GM12878 (cell line): ENCODE data around the gene IGF1R. TPM values are rescaled to one million over a fixed set of nuclear protein-coding genes. Genes with fewer than 3 reads are reported as not detected.

Source experiments
- BCLAF1 ChIP-seq: fragments of 450-650 bp; IDR thresholded peaks from 2 replicates; pipeline ENCODE4 v1.6.1; 2017; ENCODE audit warnings: antibody characterized with exemption, mild to moderate bottlenecking, moderate library complexity
- CUX1 ChIP-seq: IDR thresholded peaks from 2 replicates; pipeline ENCODE4 v1.6.1; 2012; ENCODE audit warnings: improper control_type of control experiment, low read depth, low read length; ENCODE audit not compliant: insufficient replicate concordance
- FOS ChIP-seq: IDR thresholded peaks from 3 replicates; pipeline ENCODE4 v1.6.1; 2011; ENCODE audit warnings: borderline replicate concordance; ENCODE audit not compliant: insufficient read length; ENCODE audit errors: extremely low read depth
- HDGF ChIP-seq: fragments of 450-650 bp; IDR thresholded peaks from 2 replicates; pipeline ENCODE4 v1.6.1; 2016; ENCODE audit warnings: antibody characterized with exemption
- IKZF1 ChIP-seq: fragments of 450-650 bp; conservative IDR thresholded peaks from 2 replicates; pipeline ENCODE4 v1.6.1; 2017; ENCODE audit warnings: antibody characterized with exemption, mild to moderate bottlenecking
- MYB ChIP-seq: fragments of 150-350 bp; IDR thresholded peaks from 2 replicates; pipeline ENCODE4 v1.6.1; 2014; ENCODE audit warnings: mild to moderate bottlenecking, low read depth, low read length, borderline replicate concordance
- PAX5 ChIP-seq: IDR thresholded peaks from 2 replicates; pipeline ENCODE4 v1.6.1; 2011; ENCODE audit warnings: low read depth, low read length, borderline replicate concordance
- PML ChIP-seq: IDR thresholded peaks from 2 replicates; pipeline ENCODE4 v1.6.1; 2012; ENCODE audit warnings: low read length, inconsistent platforms
- RB1 ChIP-seq: fragments of 450-650 bp; formaldehyde crosslinking; IDR thresholded peaks from 2 replicates; pipeline ENCODE4 v1.6.1; 2017; ENCODE audit warnings: mild to moderate bottlenecking, borderline replicate concordance
- SRF ChIP-seq, 2 experiments: IDR thresholded peaks; 2 replicates each; pipeline ENCODE4 v1.6.1; 2011; ENCODE audit warnings: low read depth in 2 of 2, low read length in 2 of 2, mild to moderate bottlenecking in 1 of 2, moderate library complexity in 1 of 2
- TCF7 ChIP-seq: IDR thresholded peaks from 2 replicates; pipeline ENCODE4 v1.6.1; 2014; ENCODE audit warnings: antibody characterized with exemption, borderline replicate concordance
- WRNIP1 ChIP-seq: IDR thresholded peaks from 2 replicates; pipeline ENCODE4 v1.6.1; 2011; ENCODE audit warnings: low read depth, low read length, improper control_type of control experiment, borderline replicate concordance
- YY1 ChIP-seq: IDR thresholded peaks from 2 replicates; pipeline ENCODE4 v1.6.1; 2011; ENCODE audit warnings: low read depth, mild to moderate bottlenecking, low read length
- polyA plus RNA-seq, 11 experiments: library from polyadenylated mRNA; depleted of rRNA in 4 of 11; unstranded in 6 of 11; stranded (reverse) in 5 of 11; fragments of >200 nt; fragmentation: Nextera tagmentation in 4 of 11; fragmentation: Illumina TruSeq in 1 of 11; extraction: Ambion mirVana in 4 of 11; extraction: Trizol in 1 of 11; gene quantifications; 1 replicate in 1 of 11; 2 replicates in 10 of 11; pipeline versions ENCODE4 v1.2.1 to v1.2.3, GENCODE V29; 2011 to 2016; ENCODE audit warnings: inconsistent platforms in 2 of 11, missing spikeins in 2 of 11, low read depth in 1 of 11
- total RNA-seq, 4 experiments: library from RNA; depleted of rRNA in 3 of 4; stranded (reverse); fragments of >200 nt in 3 of 4; fragmentation: Illumina TruSeq in 1 of 4; extraction: Trizol in 1 of 4; gene quantifications; 2 replicates each; pipeline versions ENCODE4 v1.2.1 to v1.2.3, GENCODE V29; 2013 to 2021
- TF ChIP-seq, protein P1 (sequence below): IDR thresholded peaks from 2 replicates; pipeline ENCODE4 v1.6.1; 2012; ENCODE audit warnings: low read depth, low read length, improper control_type of control experiment
- TF ChIP-seq, protein P2 (sequence below): fragments of 450-650 bp; formaldehyde crosslinking; IDR thresholded peaks from 2 replicates; pipeline ENCODE4 v1.4.0; 2022; ENCODE audit warnings: mild to moderate bottlenecking, moderate library complexity

Gene IGF1R
- total and polyA plus RNA-seq, 10 of the 15 experiments (the other 5 are each of a cell fraction or from before 2014, with no cell fraction given) = 0.03 to 2.7 (median 0.66) TPM

DNA sequence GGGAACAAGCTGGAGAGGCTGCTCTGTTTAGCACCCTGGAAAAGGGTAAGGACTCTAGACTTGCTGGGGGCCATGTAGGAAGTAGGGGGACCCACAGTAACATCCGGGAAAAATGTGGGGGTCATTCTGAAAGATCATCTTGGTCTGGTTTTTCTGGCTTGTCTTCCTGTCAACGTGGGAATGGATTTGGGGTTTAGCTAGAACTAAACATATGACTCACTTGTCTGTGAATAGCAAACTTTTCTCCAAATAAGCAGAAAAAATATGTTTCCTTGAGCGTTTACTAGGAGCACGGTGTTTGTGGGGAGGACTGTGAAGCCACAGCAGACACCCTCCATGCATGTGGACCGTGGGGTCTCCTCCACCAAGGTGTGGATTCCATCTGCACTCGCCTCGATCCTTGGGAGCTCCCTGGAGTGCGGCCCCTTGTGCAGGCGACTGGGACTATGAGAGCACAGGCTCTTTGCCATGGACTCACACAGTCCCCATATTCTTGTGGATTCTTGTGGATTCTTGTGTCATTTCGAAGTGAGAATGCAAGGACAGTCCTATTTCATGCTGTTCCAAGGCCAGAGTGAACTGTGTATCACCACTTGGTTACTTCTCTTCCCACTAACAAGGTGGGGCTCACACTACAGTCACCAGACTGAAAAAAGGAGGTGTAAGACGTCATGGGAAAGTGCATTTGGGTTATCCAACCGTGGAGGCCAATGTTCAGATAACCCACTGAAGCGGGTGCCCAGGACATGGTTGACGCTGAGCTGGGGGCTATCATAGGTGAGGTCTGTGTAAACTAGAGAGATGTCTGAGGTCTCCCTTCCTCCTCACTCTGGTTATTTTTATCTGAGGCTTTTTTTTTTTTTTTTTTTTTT lies 333.7 kb downstream of the IGF1R start (continued):
- TF ChIP-seq SRF (IDR thresholded peaks at IDR 0.05; ENCODE audit: low read depth in 2 of 2, low read length in 2 of 2) (no peak), WRNIP1 (no peak), TCF7 (no peak), FOS (no peak), HDGF (no peak), PAX5 (peak; percentile 98), YY1 (no peak), BCLAF1 (no peak), PML (no peak), IKZF1 (peak; percentile 76), MYB (no peak), CUX1 (no peak), RB1 (no peak)
- TF ChIP-seq, protein P1, sequence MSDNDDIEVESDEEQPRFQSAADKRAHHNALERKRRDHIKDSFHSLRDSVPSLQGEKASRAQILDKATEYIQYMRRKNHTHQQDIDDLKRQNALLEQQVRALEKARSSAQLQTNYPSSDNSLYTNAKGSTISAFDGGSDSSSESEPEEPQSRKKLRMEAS = no peak
- TF ChIP-seq, protein P2, sequence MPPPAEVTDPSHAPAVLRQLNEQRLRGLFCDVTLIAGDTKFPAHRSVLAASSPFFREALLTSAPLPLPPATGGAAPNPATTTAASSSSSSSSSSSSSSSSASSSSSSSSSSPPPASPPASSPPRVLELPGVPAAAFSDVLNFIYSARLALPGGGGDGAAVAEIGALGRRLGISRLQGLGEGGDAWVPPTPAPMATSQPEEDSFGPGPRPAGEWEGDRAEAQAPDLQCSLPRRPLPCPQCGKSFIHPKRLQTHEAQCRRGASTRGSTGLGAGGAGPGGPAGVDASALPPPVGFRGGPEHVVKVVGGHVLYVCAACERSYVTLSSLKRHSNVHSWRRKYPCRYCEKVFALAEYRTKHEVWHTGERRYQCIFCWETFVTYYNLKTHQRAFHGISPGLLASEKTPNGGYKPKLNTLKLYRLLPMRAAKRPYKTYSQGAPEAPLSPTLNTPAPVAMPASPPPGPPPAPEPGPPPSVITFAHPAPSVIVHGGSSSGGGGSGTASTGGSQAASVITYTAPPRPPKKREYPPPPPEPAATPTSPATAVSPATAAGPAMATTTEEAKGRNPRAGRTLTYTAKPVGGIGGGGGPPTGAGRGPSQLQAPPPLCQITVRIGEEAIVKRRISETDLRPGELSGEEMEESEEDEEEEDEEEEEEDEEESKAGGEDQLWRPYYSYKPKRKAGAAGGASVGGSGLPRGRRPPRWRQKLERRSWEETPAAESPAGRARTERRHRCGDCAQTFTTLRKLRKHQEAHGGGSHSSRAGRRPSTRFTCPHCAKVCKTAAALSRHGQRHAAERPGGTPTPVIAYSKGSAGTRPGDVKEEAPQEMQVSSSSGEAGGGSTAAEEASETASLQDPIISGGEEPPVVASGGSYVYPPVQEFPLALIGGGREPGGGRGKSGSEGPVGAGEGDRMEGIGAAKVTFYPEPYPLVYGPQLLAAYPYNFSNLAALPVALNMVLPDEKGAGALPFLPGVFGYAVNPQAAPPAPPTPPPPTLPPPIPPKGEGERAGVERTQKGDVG (CRISPR knock-in tag) = no peak
